ENCODE measurements around the gene WDR75.
"Not testable (repeated sequence)": the region's sequence is repeated elsewhere in the genome, so short reads cannot be mapped to it uniquely, and the experiment has no call there.

Gene WDR75
- total RNA-seq: 60.3 to 138 (median 80.4) reads per million in 4 experiments

DNA sequence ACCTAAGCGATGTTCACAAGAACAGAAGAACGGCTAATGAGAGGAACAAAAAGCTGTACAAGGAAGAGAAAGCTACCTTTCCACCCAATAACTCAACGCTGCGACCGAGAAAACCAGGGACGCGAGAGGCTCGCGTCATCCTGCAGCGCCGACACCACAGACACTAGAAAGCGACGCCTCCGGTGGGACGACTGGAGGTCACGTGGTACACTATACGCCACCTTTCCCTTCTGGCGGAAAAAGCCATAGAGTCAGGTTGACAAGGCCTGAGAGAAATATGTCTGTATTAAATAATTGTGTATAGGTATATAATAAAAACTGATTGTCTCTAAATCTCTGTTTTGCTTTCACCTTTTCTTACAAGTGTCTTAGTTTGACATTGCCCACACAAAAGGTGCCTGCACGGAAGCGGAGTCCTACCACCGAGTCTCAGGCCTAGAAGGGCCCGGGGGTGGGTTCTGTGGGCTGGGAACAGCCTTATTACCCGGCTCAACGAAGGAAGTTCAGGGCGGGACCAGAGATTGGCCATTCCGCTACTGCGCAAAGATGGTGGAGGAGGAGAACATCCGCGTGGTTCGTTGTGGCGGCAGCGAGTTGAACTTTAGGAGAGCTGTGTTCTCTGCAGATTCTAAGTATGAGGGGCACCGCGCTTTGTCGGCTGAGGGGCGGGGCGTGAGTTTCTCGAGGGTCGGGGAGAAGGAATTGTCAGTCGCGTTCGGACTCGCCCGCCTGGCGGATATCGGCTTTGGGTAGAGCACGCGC lies at the start of gene WDR75:
Gene WDR75 (plus strand): TSS at position 528 of the 762 bp plus-strand sequence. CDS start 19 bp downstream, at position 547.
- DNase-seq: peak; percentile 86

DNA sequence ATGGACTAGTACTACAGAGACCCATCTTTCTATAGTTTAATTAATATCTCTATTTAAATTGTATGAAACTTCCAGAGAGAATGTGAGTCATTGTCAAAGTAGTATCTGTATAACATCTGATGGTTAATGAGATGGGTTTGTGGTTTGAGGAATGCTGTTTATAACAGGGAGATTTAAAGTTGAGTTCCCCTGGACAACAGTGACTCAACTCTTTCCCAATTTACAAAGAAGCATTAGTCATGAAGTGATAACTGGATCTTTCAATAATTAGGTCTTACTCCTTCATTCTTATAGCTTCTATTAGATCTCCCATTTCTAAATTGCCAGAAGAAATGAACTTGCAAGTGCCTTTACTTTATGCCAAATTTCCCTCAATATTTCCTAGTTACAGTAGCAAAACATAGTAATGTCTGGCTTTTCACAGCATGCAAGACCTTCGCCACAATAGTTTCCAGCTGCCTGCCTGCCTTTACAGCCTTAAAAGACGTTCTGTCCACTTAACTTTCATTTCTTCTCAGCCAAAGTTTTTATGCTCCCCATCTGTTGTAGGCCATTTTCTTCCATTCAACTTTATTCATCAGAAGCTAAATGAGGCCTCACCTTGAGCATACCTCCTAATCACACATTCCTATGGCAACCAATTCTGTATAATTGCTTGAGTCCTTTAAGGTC lies 47.7 kb upstream of the WDR75 start:
- no peak for DNase-seq

DNA sequence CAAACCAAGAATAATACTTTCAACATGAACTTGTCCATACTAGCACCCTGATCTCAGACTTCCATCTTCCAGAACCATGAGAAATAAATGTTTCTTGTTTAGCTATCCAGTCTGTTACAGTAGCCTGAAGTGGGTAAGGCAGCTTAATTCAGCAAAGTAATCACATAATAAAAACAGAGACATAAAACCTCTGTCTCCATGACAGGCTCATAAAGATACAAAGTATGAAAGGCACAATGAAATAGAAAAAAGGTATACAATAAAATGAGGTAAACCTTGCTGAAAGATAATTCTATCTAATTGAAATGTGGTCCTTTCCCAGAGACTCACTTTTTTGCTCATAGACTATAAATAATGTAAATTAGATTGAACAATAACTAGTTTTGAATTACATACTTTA lies 46.7 kb upstream of the WDR75 start:
- no peak for DNase-seq

DNA sequence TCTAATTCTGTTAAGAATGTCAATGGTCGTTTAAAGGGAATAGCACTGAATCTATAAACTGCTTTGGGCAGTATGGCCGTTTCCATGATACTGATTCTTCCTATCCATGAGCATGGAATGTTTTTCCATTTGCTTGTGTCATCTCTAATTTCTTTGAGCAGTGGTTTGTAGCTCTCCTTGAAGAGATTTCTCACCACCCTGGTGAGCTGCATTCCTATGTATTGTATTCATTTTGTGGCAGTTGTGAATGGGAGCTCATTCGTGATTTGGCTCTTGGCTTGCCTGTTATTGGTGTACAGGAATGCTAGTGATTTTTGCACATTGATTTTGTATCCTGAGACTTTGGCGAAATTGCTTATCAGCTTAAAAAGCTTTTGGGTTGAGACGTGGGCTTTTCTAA lies 38.3 kb upstream of the WDR75 start:
- no peak for DNase-seq

DNA sequence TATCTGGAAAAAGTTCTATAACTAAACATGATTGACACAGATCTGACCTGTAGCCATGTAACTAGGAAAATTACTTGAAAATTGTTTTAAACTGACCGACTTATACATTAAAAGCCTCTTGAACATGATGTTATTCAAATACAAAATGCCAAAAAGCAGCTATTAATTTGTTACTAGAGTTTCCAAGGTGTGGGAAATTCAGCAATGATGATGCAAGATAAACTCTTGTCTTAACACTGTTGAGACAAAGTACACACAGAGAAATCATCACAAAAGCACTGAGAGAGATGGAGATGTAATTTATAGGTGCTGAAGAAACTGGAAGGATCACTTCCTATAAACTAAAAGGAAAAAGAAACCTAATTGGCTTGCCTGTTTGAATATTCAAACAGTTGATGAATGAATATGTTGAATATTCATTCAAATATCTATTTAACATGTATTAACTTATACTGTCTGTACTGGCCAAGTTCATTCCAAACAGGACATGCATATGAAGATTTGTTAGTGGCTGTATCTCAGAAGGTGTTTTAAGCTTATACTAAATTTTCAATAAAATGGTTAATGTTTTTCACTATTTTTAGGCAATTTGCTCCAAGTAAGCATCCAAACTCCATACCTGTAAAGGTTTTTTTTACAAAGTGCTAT lies 34.6 kb upstream of the WDR75 start:
- no peak for DNase-seq

DNA sequence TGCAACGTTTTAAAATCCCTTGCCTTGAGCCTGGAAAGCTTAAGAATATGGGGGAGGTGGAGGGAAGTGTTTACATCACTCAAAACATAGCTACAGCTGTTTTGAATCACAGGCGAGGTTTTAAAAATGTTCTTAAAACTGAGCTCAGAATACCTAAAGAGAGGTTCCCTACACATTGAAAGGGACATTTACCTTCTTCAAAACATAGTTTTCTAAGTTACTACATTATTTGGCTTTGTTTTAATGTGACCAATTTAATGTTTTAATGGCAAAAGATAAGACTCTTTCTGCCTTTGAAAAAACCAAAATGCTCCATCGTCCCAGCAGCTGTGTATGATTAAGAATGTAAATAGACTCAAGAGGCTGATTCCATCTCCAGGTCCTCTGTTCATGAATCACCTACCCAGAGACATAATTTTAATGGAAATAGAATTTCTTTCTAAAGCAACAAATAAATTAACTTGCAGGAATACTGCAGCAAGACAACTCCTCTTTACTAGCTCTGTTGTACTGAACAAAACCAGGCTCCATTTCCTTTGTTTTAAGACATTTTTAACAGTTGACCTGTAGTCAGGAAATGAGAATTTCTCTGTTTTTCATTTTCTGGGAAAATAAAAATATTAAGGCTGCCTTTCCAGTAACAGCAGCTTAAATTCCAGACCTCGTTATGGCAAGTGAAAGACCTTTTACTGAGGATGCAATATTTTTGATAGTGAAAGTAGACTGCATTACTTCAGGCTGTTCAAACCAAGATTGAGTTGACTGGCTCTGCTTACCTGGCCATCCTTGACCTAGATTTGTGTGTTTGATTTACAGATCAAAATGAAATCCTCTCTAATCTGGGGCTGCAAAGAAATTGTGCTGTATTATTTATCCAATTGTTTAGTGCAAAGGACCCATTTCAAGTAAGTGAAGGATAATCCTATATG lies 33.7 kb upstream of the WDR75 start:
- no peak for DNase-seq

DNA sequence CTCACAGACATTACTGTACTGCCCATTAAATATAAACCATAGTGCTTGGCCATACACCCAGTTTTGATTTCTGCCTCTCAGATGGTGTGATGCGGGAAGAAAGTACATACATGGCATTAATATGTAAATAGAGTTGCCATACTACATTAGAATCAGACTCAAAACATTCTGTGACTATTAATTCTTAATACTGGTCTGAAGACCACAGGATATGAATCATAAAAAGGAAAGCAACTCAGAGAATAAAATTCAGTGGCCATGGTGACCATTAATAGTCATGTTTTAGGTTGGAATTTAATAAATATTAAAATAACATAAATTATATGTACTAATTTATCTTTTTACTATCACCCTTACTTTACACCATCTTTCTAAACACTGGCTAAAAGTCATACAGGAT lies 33.0 kb upstream of the WDR75 start:
- no peak for DNase-seq

DNA sequence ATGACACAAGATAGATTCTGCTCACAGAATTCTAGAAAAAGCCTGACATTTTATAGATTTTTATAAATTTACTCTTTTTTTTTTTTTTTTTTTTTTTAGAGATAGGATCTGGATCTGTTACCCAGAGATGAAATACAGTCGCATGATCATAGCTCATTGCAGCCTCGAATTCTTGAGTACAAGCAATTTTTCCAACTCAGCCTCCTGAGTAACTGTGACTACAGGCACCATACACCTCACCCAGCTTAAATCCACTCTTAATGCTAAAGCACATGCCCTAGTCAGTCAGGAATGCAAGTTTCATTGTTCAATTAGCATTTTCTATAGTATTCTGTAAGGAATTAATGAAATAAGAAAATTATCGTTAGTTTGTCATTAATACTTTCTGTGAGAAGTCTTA lies 32.1 kb upstream of the WDR75 start:
- DNase-seq: no peak

DNA sequence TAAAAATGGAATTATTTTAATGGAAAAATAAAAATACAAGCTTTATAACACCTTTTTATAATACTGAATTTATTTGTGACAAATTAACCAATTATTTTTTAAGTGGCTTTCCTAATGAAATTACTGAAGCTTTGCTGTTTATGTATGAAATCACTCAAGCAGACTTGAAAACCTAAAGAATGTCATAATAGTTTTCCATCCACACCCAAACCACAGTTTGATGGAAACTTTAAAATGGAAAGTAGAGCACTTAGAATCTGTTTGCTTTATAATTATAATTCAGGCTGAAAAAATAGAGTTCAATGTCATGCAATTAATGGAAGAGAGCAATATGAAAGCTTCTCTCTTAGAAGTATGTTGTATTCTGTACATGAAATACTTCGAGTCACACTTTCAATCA lies 31.6 kb upstream of the WDR75 start:
- DNase-seq: no peak

DNA sequence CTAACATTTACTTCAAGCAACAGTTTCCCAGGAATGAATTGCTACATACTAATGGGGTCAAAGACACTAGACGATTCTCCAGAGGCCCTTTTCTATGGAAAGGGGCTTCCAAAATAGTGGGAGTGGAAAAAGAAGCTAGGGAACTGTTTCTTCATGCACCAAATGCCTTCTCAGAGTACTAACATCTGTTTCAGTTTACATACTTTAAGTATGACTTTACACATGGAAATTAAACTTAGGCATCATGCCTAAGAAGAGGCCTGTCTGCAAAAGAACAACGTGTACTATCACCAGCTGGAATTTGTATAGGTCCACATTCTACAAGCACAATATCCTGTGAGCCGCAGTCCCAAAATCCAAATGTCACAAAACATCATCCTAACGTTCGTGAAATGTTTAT lies 29.4 kb upstream of the WDR75 start:
- no peak for DNase-seq

DNA sequence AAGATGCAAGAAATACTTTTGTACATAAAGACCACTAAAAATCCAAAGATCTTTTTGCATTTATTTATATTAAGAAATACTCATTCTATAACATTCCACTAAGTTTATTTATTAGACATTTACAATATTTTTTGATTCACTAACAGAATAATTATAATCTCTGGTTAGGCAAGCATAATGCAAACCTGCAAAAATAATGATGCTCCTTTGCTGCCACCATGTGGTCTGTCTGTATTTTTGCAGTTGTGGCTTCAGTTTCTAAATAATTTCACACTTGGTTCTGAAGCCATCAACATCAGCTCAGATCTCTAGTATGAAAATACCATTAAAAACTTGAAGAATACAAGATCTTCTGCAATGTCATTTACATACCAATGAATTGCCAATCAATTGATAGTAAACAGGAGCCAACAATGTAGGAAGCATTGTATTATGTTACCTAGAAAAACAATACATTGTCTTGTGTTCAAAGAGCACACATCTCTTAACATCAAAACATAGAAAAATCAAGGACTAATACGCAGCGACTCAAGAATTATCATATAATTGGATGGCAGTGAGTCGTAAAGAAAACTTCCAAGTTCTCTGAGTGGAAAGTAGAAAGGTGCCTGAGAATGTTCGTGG lies 28.8 kb upstream of the WDR75 start:
- DNase-seq: peak; percentile 9

DNA sequence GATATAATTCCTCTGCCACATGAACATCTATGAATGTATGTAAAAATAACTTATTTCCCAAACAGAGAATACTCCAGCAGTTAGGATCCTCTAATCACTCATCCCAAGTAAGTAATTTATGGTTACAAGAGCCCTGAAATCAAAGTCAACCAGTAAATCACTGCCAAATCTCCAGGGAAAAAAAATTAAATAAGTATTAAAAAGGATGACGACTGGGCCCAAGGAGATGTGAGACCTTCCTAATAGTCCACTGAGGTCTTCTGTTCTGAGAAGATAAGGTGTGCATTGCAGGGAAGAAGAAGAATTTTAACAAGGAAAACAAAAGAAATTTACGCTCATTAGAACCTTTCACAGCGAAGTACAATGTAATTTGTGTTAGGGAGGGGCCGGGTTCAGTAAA lies 28.0 kb upstream of the WDR75 start:
- no peak for DNase-seq

DNA sequence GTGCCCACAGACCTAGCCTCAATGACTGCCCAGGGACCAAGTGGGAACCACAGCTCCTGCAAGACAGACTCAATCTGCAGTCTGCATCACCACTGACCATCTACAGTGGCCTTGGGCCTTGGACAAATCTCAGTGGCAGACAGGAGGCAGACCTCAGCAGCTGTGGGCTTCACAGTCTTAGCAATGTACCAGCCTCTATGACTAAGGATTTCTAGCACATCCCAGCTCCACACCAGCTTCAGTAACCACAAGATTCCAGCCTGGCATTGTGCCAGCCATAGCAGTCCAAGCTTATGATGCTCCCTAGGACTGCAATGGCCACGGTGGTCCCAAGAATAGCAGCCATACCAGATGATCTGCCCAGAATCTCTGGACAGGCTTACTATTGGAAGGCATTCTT lies 19.6 kb upstream of the WDR75 start:
- DNase-seq: no peak

DNA sequence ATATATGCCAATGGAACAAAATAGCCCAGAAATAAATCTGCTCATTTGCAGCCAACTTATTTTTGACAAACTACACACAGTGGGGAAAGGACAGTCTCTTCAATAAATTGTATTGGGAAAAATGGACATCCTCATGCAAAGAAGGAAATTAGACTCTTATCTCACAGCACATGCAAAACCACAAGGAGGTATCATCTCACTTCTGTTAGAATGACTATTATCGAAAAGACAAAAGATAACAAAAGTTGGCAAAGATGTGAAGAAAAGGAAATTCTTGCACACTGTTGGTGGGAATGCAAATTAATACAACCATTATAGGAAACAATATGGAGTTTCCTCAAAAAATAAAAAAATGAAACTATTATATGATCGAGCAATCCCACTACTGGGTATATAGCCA lies 16.3 kb upstream of the WDR75 start:
- DNase-seq: no peak

DNA sequence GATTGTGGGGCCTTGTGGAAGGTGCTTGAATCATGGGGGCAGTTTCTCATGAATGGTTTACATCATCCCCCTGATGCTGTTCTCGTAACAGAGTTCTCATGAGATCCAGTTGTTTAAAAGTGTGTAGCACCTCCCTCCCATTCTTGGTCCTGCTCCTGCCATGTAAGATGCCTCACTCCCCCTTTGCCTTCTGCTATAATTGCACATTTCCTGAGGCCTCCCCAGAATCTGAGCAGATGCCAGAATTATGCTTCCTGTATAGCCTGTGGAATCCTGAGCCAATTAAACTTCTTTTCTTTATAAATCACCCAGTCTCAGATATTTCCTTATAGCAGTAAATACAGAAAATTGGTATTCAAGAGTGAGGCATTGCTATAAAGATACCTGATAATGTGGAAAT lies 15.6 kb upstream of the WDR75 start:
- DNase-seq: no peak

DNA sequence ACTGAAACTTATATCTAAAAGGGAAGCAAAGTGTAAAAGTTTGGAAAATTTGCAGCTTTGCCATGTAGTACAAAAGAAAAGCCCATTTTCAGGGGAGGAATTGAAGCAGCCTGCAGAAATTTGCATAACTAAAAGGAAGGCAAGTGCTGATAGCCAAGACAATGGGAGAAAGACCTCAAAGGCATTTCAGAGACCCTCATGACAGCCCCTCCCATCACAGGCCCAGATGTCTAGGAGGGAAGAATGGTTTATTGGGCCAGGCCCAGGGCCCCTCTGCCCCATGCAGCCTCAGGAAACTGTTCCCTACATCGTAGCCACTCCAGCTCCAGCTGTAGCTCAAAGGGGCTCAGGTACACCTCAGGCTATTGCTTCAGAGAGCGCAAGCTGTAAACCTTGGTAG lies 14.4 kb upstream of the WDR75 start:
- DNase-seq: no peak

DNA sequence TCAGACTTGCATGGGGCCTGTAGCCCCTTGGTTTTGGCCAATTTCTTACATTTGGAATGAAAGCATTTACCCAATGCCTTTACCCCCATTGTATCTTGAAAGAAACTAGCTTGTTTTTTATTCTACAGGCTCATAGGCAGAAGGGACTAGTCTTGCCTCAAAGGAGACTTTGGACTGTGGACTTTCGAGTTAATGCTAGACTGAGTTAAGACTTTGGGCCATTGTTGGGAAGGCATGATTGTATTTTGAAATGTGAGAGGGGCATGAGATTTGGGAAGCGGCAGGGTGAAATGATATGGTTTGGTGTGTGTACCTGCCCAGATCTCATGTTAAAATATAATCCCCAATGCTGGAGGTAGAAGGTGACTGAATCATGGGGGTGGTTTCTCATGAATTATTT lies 13.4 kb upstream of the WDR75 start:
- DNase-seq: no peak

DNA sequence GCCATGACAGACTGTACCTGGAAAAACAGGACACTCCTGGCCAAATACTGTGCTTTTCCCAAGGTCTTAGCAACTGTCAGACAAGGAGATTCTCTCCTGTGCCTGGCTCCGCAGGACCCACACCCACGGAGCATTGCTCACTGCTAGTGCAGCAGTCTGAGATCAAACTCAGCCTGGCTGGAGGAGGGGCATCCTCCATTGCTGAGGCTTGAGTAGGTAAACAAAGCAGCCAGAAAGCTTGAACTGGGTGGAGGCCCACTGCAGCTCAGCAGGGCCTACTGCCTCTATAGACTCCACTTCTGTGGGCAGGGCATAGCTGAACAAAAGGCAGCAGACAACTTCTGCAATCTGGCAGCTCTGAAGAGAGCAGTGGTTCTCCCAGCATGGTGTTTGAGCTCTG lies 10.8 kb upstream of the WDR75 start:
- not testable (repeated sequence) for DNase-seq

DNA sequence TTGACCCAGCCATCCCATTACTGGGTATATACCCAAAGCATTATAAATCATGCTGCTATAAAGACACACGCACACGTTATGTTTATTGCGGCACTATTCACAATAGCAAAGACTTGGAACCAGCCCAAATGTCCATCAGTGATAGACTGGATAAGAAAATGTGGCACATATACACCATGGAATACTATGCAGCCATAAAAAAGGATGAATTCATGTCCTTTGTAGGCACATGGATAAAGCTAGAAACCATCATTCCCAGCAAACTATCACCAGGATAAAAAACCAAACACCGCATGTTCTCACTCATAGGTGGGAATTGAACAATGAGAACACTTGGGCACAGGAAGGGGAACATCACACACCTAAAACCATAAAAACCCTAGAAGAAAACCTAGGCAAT lies 5.5 kb upstream of the WDR75 start:
- not testable (repeated sequence) for DNase-seq

DNA sequence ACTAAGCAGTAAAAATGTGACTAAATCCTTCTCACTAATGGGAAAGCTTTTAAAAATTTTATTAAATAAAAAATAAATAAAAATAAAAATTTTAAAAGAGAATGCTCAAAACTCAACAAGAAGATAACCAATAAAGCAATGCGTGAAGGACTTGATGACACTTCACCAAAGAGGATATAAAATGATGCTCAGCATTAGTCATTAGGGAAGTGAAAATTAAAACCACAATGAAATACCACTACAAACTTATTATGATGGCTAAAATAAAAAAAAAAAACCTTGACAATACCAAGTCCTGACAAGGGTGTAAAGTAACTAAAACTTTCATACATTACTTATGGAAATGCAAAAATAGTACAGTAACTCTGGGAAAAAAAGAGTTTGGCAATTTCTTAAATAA lies 3.3 kb upstream of the WDR75 start:
- no peak for DNase-seq

DNA sequence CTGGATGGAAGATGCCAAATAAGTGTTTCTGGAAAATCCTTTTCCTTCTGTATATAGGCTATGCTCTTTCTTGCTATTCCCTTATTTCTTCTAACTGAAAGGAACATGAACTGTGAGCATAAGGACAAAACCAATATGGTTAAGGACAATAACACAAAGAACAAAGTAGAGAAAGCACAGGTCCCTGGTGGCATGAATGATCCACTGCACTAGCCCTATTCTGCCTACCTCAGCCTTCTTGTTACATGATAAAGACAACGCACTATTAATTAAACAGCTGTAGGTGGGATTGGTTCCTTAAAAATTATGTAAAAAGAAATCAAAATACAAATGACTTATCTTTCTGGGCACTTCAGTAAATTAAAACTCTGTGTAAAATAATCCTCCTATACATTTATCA lies 1.9 kb upstream of the WDR75 start:
- DNase-seq: no peak

DNA sequence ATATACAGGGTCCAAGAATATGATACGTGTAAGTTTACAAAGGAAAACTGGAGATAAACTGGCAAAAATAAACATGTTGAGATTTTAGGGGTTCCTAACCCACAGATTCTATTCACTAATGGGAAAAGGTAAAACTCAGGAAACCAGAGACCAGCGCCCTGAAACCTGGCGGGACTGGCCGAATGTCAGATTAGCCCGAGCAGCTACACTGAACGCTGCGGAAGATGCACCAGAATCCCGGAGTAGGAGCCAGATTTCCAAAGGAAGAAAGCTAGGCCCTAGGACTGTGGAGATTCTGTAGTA lies 679 bp upstream of the WDR75 start:
- no peak for DNase-seq

DNA sequence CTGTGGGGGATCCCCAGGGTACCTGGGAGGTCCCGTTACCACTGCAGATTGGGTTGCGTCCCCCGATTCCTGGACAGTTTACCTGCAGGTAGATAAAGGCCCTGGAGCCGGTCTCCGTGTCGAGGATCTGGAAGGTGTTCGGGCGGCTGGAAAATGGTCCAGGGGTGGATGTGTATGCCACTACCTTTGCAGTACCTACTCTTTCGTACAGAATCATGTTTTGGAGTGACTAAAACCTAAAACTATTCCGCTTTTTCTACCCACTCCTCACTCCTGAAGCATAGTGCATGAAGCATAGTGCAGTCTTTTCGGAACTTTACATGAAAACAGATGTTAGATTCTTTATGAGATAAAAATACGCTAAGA lies 418 bp downstream of the WDR75 start:
- DNase-seq: no peak
